ENCODE results near the gene SERPINB6.
"Not testable (repeated sequence)": the region's sequence is repeated elsewhere in the genome, so short reads cannot be mapped to it uniquely, and the experiment has no call there.

Gene SERPINB6

GRCh38 chr6:2932911-2933310 lies 38.5 kb downstream of the SERPINB6 start:
- not testable (repeated sequence) for DNase-seq

- DNase-seq = peak; percentile 65 to 77 (median 70)
Observed at GRCh38 chr6:2931970-2932748, 39.2 kb downstream of the SERPINB6 start.

- DNase-seq = no peak
Observed at GRCh38 chr6:2931055-2931454, 40.3 kb downstream of the SERPINB6 start.

GRCh38 chr6:2927931-2928330 lies 43.4 kb downstream of the SERPINB6 start:
- DNase-seq = not testable (repeated sequence)

GRCh38 chr6:2925842-2926747 lies 45.3 kb downstream of the SERPINB6 start:
- DNase-seq = not testable (repeated sequence)

GRCh38 chr6:2921520-2922115 lies 49.7 kb downstream of the SERPINB6 start:
- DNase-seq = no peak

GRCh38 chr6:2920671-2921112 lies 50.7 kb downstream of the SERPINB6 start:
- no peak for DNase-seq

DNA sequence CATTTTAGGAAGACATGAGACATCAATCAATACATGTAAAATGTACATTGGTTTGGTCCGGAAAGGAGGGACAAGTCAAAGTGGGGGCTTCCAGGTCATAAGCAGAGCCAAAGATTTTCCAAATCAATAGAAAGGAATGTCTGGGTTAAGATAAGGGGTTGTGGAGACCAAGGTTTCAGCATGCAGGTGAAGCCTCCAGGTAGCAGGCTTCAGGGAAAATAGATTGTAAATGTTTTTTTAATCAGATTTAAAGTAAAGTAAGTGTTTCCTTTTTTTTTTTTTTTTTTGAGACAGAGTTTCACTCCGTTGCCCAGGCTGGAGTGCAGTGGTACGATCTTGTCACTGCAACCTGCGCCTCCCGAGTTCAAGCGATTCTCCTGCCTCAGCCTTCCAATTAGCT lies 51.5 kb downstream of the SERPINB6 start:
- DNase-seq = no peak

DNA sequence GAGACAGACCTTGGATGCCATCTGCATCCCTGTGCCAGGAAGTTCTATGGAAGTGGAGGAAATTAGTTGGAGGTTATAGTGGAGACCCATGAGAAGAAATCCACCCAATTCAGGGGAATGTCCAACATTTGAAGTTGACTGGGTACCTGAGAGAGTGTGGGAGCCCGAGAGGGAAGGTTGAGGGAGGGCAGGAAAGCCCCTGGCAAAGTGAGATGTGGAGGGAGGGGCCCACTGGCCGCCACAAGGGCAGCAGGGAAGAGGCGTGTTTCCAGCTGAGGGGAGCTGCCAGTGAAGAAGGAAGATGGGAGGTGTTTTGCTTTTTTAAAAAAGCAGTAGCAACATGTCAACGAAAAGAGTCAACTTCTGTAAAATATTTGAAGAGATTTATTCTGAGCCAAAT lies 52.0 kb downstream of the SERPINB6 start:
- DNase-seq = no peak

- no peak for DNase-seq
Observed at GRCh38 chr6:2918936-2919335, 52.4 kb downstream of the SERPINB6 start.

GRCh38 chr6:2917801-2918445 lies 53.4 kb downstream of the SERPINB6 start:
- no peak for DNase-seq

- DNase-seq = no peak
Observed at GRCh38 chr6:2917065-2917464, 54.3 kb downstream of the SERPINB6 start.

DNA sequence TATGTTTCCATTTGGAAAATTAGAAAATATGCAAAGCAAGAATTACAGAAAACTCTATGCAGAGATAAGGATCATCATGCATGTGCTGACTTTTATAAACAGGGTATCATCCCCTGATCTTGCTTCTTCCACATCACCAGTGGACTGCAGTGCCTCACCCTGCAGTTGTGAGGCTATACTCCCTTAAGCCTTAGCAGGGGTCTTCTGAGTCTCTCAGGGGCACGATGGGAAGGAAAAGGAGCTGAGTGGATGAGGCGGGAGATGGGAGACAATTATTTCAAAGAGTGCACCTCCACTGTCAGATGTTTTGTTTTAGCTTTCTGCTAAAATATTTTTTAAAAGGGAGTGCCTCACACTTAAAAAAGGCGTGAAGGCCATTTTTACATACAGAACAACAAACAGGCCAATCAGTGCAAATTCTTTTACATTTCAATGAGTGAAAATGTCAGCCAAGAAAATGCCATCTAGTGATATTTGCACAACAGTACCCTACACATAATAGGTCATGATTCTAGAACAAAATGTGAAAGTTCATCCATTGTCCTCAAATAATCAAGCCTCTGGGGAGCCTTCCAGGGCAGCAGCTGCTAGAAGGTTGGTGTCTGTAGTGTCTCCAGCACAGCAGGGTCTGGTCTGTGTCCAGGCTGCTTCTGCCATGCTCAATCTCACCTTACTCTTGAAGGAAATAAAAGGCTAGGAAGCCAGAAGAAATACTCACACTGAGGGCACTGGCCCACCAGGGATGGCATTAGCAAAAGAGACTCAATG lies 55.0 kb downstream of the SERPINB6 start:
- DNase-seq = no peak

DNA sequence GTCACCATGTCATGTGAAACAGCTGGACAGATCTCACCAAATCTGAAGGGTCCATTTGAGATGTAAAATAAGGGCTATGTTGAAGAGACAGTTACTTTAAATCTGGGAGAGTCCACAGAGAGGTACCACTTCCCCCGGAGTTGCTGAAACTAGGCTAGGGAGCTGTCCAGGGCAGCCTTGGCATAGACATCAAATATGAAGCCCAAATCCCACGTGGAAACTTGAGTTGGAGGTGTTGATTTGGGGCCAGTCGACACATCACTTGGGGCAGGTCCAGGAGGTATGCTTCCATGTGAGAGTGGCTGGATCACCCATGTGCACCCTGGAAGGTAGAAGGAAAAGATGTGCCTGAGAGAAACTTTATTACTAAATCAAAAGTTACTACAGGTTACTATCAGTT lies 56.2 kb downstream of the SERPINB6 start:
- DNase-seq = no peak

GRCh38 chr6:2914318-2914660 lies 57.1 kb downstream of the SERPINB6 start:
- DNase-seq = no peak

- no peak for DNase-seq
Observed at GRCh38 chr6:2913621-2914317, 57.6 kb downstream of the SERPINB6 start.

DNA sequence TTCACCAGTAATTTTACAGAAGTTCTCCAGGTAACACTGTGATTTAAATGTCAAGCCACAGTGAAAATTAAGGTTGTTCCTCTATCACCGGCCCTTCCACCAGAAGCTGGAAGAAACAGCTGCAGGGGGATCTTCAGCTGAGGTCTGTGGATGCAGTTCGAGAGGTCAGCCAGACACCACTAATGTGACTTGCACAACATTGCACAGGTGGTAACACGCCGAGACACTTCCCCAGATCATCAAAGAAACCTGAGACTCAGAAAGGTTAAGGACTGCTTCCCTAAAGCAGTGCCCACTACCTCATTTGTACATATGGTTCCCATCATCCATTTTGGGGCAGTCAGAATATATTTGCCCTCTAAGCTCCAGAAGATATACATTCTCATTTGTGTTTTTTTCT lies 60.2 kb downstream of the SERPINB6 start:
- no peak for DNase-seq

- no peak for DNase-seq
Observed at GRCh38 chr6:2909718-2910117, 61.6 kb downstream of the SERPINB6 start.

GRCh38 chr6:2909051-2909606 lies 62.2 kb downstream of the SERPINB6 start:
- not testable (repeated sequence) for DNase-seq

DNA sequence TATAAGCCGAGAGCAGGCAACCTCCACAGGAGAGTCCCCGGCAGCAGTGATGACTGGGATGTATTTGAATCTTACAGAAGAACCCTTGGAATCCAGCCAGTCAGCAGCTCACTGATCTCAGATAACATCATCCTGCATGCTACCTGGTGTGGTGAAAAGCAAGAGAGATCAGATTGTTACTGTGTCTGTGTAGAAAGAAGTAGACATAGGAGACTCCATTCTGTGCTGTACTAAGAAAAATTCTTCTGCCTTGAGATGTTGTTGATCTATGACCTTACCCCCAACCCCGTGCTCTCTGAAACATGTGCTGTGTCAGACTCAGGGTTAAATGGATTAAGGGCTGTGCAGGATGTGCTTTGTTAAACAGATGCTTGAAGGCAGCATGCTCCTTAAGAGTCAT lies 62.9 kb downstream of the SERPINB6 start:
- not testable (repeated sequence) for DNase-seq
